Caki2 (cell line): Measurements from ENCODE around the gene CD300H. TPM values are rescaled to one million over a fixed set of nuclear protein-coding genes. Genes with fewer than 3 reads are reported as not detected.
"Not testable (repeated sequence)": the region's sequence is repeated elsewhere in the genome, so short reads cannot be mapped to it uniquely, and the experiment has no call there.

Experiments used
- DNase-seq: peaks from one replicate; pipeline ENCODE4 v3.0.0-alpha.2; 2015; ENCODE audit warnings: low read depth
- in situ Hi-C: cut with HindIII; loops from 2 replicates; pipeline ENCODE4 v1.10.0; 2016; ENCODE audit warnings: low sequenced_read_pairs, low pct_unique_long_range_greater_than_20kb, mixed read lengths
- total RNA-seq: library from RNA; depleted of rRNA; stranded (reverse); fragments of >200 nt; shearing (Covaris generic); gene quantifications from 2 replicates; pipeline ENCODE4 v1.2.3, GENCODE V29; 2014; ENCODE audit warnings: low replicate concordance

Gene CD300H
- total RNA-seq, 1 experiment from 2014 or later = not detected

DNA sequence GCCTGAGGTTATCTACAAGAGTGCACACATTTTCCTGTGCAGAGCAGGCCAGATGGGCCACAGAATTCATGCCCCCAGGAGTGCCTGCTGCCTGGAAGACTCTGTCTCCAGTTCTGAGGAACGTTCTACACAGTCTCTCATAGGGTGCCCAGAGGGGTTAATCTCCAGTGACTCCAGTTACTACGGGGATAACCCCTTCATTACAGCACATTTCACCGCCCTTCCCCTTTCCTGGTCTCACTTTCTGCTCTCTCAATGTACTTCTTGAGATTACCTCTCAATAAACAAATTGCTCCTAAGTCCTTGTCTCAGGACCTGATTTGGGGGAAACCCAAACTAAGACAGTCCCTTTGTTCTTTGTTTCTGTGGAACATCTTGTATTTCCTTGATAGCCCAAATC lies 5.7 kb downstream of the CD300H start:
- in situ Hi-C loops = no loop called here
- no peak for DNase-seq

DNA sequence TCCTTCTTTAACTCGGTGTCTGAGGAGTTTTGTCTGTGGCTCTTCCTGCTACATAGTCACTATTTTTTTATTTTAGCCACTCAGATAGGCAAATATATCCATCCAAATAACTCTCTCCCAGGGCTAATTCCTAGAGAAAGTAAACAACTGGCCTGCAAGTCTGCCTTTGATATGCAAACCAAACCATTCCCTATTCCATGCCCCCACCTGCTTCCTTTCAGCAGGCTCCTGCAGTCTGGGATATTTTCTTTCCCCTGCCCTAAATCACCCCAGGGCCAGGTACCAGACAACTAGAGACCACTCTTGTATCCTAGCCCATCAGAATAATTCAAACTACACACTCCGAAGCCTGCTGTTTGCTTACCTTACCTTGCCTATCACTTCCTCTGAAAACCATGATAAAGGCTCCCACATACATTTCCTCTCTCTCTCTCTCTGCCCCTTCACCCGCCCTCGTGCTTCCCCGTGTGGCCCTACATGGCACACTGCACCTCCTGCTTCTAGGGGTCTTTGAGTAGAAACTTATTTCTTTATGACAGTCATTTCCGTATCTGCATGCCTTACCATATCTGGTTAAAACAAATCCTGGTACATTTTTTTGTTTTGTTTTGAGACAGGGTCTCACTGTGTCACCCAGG lies 8.3 kb downstream of the CD300H start:
- DNase-seq = no peak

DNA sequence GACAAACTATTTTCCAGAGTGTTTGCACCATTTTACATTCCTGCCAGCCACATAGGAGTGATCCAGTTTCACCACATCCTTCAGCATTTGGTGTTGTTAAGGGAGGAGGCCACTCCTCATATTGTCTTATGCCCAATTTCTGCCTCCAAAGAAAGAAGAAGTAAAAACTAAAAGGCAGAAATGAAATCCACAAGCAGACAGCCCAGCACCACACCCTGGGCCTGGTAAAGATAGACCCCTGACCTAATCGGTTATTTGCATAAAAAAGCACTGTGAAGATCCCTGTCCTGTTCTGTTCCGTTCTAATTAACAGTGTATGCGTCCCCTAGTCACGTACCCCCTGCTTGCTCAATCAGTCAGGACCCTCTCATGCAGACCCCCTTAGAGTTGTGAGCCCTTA lies 8.9 kb downstream of the CD300H start:
- in situ Hi-C loops, DNase-seq: not testable (repeated sequence)

More for the DNA sequence above, 8.3 kb downstream of the CD300H start:
- in situ Hi-C loops = no loop called here

DNA sequence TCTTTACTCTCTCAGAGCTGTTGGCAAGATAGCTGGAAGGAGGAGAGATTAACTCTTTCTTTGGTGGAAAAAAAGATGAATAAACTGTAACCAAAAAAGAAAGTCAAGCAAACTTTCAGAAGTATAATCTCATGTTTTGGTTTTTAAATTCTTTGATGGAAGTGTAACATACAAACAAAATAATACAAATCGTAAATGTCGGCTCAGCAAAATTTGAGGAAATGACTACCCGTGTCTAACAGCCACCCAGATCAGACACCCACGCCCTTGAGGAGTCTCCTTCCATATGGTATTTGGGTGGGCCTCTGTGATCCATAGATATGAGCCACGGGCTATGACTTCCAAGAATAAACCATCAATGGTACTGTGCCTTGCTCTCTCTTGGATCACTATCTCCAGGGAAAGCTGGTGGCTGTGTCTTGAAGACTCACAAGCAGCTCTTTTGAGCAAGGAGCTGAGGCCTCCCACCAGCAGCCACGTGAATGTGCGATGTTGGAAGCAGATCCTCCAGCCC lies 11.8 kb downstream of the CD300H start:
- in situ Hi-C loops = no loop called here
- DNase-seq = no peak

DNA sequence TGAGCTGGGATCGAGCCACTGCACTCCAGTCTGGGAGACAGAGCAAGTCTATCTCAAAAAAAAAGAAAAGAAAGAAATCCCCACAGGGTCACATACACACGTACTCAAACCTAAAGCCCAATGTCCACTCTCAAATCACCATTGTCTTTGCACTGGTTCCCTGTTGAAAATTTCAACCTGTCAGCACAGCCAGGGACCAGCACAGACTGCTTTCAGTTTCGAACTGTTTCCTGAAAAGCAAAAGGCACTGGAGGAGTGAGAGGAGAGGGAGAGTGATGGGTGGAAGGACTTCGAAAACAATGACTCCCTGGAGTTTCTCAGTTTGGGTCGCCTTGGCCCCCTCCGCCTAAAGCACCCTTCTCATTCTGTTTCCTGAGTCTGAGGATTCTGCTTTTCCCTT lies 12.4 kb downstream of the CD300H start:
- DNase-seq = no peak
- in situ Hi-C loops = no loop called here

DNA sequence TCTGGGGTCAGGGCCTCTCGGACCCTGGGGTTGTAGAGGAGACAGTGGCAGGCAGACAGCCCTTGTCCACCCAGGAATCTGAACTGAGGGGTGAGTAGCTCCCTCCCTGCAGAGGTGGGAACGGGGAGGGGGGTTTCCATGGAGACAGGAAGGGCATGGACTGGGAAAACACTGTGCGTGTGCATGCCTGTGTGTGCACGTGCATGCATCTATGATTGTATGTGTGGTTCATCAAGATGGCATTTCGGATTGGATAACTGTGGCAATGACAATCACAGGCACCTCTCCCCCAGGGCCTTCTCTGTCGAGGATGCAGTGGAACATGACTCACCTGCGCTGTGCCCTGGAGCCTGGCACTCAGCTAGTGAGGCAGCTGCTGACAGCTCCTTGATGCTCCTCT lies 15.3 kb downstream of the CD300H start:
- DNase-seq = no peak
- in situ Hi-C loops = no loop called here

DNA sequence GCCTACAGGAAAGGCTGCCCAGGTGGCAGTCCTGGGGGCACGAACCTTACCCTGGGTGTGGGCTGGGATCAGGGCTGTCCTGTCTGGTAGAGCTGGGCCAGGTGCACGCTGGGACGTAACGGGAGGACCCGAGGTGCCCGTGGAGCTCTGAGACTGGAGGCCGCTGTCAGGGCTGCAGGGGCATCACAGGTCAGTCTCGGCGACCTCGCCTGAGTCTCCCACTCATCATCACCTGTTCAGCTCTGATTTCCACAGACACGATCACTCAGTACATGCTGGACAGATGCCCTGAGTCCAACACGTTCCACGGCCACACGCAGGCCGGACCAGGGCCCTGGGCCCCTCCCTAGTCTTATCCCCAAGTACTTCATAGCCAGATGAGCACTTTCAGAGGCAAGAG lies 16.7 kb downstream of the CD300H start:
- no peak for DNase-seq
- in situ Hi-C loops = no loop called here

DNA sequence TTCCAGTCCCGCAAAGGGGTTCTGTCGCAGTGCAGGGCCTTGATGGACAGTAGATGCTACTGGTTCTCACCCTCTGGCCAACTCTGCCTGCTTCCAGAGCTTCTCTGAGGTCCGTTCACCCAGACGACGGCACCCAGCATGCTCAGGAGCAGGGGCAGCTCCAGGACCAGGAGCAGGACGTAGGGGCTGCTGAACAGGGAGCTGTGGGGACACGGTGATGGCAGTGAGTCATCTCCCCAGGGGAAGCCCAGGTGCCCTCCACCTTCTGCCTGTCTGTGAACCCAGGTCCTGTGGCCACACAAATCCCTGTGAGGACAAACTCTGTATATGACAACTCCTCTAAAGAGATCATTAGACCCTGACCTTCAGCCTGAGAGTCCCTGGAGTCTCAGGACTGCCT lies 18.0 kb downstream of the CD300H start:
- in situ Hi-C loops = no loop called here
- no peak for DNase-seq

DNA sequence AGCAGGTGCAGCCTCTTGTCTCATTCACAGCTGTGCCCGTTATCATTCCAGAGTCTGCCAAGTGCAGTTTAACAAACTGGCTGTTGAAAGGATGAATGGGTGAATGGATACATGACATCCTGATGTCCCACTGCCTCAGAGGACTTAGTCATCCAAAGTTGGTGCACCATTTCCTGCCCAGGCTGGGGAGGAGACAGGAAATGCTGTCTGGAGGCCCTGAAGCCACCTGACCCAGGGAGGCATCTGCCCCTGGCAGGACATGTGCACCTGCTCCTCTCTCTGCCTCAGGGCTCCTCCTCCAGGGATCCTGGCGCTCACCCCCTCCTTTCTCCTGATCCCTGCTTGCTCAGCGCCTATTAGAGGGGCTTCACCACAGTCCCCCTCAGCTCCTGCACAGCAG lies 19.6 kb downstream of the CD300H start:
- in situ Hi-C loops = no loop called here
- no peak for DNase-seq

DNA sequence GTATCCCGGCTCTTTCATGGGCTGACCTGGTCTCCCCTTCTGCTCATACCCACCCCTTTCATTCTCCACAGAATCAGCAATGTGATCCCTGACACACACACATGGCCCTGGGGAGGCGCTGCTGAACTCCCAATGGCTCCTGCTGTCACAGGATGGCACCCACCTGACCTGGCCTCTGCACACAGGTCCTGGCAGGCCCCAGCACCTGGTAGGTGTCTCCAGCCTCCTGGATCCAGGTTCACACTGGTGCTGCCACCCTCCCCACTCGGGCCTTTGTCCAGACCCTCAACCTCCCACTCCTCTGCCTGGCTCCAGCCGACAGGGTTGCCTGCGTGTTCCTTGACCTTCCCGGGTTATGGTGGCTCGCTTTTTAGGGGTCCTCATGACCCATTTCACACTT lies 20.0 kb downstream of the CD300H start:
- no peak for DNase-seq
- in situ Hi-C loops = no loop called here

DNA sequence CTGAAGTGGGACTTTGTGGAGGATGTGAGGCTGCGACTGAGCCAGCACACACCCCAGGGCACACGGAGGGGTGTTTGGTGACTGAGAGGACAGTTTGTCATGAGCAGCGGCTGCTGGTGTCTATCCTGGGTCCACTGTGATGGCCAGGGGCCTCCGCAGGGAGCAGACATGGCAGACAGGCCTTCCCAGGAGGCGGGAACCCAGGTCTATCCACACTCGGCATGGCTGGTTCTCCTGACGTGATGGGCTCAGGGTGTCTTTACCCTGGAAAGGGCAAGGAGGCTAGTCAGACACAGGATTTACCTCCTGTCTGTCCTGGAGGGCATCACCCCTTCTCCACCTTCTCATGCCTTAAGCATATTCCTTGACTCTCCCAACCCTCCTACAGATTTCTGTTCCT lies 20.7 kb downstream of the CD300H start:
- no peak for DNase-seq
- in situ Hi-C loops = no loop called here

DNA sequence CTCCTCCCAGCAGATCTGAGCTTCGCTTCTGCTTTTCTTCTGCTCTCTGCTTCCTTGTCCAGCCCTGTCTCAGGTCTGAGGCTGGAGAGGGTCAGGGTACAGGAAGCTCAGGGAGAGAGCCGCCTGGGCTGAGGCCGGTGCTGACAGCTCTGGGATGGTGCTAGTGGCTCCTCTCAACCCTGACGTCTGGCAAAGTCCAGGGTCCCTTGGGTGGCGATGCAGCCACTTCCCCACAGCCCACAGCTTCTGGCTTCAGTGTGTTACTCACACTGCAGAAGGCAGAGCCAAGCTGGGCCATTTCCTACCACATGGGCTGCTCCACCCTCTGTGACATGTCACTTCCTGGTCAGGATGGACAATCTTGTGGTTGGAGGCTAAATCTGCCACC lies 21.5 kb downstream of the CD300H start, which contains the start of gene CD300C:
Gene CD300C (minus strand): TSS at position 273 of the 388 bp plus-strand sequence. CDS start 333 bp downstream, outside the sequence.
- in situ Hi-C loops = no loop called here

DNA sequence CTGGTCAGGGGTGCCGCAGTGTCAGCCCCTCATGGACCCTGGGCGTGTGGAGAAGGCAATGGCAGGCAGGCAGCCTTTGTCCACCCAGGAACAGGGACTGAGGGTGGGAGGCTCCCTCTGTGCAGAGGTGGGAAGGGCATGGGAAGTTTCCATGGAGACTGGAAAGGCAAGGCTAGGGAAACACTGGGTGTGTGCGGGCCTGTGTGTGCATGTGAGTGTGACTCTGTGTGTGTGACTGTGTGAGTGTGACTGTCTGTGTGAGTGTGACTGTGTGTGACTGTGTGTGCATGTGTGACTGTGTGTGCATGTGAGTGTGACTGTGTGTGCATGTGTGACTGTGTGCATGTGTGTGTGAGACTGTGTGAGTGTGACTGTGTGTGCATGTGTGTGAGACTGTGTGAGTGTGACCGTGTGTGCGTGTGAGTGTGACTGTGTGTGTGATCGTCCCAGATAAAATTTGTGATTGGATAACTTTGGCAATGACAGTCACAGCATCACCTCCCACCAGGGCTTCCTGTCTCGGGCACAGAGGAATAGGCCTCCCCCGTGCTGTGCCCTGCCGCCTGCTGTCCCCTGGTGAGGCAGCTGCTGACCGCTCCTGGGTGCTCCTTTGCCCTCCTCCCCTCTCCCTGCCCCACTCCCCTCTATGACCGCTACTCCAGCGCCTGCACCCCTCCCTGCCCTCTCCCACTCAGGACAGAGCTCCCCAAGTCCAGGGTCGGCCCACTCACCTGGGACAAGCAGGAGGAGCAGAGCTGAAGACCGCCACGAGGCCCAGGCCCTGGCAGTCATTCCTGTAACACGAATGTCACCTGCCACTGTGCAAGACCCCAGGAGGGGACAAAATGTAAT lies 22.1 kb downstream of the CD300H start:
- no peak for DNase-seq
- in situ Hi-C loops = no loop called here

More for the DNA sequence above, 21.5 kb downstream of the CD300H start, which contains the start of gene CD300C:
- no peak for DNase-seq

DNA sequence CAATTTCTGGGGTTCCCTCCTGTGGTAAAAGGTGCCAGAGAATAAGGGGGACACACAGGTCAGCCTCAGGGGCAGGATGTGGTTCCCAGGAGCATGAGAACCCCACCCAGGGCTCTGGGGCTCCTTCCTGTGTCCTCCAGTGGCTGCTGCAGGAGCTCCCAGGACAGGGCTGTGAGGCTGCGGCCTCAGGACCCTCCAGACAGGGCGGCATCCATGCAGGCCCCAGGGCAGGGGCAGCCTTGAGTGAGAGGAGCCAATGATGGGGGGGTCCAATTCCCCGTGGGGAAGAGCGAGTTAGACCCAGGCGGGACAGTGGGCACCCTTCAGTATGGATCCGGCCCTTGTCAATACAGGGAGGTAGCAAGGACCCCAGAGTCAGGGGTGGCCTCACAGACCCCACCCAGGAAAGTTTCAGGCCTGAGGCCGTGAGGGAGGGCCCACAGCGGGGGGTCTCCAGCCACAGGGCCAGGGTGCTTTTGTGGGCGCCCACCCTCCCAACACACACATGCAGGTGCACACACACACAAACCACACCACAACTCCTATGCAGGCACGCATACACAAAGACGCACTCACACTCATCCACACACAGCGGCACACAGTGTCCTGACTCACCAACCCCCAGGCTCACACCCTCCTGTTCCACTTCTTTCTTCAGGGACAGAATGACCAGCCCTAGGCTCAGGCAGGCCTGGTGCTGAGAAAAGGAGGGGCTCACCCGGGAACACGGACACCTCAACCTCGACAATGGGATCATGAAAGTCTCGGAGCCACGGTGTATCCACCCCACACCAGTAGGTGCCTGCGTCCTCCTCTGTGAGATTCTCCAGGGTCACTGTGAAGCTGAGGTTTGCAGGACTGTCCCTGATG lies 23.2 kb downstream of the CD300H start:
- no peak for DNase-seq
- in situ Hi-C loops = no loop called here

DNA sequence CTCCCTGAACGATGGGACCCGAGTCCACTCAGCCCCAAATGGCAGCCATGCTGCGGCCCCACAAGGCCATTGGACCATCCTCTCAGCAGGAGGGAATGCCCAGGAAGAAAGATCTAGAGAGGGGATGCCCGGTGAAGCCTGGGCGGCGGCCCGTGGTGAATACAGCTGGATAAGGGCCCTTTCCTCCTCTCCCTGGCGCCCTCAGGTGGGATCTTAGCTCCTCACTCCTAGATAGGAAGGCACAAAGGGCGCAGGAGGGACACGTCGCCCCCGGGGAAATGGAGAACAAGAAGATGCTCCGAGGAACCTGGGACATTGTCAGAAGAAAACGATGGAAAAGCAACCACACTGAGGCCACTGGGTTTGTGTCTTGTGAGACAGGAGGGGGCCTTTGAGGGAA lies 23.9 kb downstream of the CD300H start:
- in situ Hi-C loops = no loop called here
- DNase-seq = no peak

DNA sequence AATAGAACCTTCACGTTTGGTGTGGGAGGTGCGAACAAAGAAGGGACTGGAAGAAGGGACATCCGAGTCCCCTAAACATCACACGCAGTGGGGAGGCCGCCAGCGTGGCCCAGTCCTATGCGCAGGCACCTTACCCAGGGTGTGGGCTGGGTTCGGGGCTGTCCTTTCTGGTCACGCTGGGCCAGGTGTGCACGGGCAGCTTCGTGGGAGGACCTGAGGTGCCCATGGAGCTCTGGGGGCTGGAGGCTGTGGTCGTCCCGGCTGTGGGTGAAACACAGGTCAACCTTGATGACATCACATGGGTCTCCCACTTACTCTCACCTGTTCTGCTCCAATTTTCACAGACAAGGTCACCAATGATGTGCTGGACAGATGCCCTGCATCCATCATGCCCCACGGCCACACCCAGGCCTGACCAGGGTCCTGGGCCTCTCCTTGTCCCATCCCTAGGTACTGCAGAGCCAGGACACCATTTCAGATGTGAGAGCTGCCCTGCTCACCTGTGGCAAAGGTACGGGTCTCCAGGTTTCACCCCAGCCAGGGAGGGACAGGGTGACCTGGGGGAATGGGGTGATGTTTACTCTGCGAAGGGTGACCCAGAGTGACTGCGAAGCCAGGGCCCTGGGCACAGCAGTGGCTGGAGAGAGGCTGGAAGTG lies 24.5 kb downstream of the CD300H start:
- DNase-seq = no peak
- in situ Hi-C loops = no loop called here

DNA sequence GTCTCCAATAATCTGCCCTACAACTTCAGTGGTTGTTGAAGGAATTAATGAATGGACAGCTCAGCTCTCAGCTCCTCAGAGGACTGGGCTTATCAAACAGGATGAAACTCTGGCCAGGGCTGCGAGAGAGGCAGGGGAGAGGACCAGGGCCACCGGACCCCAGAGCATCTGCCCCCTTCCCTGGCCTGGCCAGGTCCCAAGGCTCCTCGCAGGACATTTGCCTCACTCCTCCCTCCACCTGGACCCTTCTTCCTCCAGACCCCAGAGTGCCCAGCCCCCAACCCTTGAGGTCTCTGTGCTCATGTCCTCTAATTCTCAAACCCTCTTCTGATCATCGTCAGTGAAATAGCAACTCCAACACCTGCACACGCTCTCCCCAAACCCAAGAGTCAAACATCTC lies 25.1 kb downstream of the CD300H start:
- in situ Hi-C loops = no loop called here
- DNase-seq = no peak
